ENCODE results near the gene SELENOI.
"Not testable (repeated sequence)": the region's sequence is repeated elsewhere in the genome, so short reads cannot be mapped to it uniquely, and the experiment has no call there.

Gene SELENOI

DNA sequence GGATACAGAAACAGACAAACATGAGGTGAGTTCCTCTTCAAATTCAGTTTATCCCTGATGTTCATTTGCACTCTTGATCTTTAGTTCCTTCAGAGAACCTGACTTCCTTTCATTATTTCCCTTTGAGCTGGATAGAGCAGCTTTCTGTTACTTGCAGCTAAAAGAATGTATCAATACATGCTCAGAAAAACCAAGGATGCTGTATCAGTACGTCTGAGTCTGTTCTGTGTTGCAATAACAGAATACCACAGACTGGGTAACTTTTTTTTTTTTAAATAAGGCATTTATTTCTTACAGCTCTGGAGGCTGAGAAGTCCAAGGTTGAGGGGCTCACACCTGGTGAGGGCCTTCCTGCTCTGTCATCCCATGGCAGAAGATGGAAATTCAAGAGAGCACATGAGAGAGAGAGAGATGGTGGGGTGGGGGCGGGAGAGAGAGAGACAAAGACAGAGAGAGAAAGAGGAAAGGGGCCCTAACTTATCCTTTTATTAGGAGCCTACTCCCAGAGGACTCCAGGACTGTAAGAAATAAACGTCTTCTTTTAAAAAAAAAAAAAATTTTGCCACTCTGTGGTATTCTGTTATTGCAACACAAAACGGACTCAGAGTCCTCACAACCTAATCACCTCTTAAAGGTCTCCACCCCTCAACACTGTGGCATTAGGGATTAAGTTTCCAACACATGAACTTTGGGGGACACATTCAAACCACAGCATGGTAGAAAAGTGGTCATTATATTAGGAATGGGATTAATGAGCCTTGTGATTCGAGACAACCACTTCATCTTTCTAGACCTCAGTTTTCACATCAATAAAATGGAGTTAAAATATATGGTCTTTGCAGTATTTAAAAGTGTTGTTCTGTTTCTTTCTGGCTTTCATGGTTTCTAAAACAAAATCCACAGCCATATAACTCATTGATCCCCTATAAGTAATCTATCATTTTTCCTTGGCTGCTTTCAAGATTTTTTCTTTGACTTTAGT, 18.4 kb upstream of the SELENOI start:
- DNase-seq, result no peak

DNA sequence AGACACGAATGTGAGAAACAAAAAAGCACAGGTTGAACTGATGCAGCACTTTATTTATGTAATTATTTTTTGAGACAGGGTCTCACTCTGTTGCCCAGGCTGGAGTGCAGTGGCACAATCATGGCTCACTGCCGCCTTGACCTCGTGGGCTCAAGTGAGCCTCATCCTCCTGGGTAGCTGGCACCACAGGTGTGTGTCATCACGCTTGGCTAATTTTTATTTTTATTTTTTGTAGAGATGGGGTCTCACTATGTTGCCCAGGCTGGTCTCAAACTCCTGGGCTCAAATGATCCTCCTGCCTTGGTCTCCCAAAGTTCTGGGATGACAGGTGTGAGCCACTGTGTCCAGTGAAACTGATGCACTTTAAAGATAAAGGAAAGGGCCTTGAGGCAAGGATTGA, 16.9 kb upstream of the SELENOI start:
- DNase-seq, result not testable (repeated sequence)

DNA sequence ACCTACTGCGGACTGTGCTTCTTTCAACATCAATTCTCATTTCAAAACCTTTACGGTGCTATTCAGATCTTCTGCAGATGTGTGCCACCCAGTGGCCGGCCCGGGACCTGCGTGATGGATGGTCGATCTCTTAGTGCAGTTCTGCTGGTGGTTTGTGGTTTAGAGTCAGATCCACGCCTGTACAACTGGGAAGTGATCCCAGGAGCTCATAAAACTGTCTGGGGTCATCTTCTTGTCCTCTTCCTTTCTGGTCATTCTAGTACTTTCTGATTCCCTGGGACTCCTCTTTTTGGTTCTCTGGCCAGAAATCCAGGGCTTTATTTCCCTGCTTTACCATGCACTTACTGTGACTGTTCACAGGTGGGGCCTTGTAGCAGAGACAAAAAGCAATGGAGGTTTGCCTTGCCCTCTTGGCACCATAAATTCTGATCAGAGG, 15.8 kb upstream of the SELENOI start:
- DNase-seq, result peak; percentile 81

DNA sequence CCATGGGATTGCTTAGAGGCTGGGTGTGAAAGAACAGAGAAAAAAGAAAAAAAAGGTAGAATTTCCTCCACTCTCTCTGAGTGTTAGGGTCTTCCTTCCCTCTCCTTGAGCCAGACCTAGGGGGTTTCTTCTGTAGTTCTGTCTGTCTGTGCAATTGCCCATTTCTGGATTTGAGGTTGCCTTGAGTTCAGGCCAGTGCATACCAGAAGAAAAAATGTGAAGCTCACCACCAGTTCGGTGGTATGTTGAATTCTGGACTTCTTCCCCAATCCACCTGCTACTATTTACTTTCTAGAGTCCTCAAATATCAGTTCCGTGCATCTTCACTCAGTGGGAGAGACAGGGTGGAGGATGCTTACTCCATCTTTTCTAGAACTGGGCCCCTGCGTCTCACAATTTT, 15.3 kb upstream of the SELENOI start:
- DNase-seq, result no peak

DNA sequence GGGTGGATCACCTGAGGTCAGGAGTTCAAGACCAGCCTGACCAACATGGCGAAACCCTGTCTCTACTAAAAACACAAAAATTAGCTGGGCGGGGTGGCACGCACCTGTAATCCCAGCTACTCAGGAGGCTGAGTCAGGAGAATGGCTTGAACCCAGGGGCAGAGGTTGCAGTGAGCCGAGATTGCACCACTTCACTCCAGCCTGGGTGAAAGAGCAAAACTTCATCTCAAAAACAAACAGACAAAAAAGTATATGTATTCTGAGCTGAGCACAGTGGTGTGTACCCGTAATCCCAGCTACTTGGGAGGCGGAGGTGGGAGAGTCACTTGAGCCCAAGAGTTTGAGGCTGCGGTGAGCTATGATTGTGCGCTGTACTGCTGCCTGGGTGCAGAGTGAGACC, 14.6 kb upstream of the SELENOI start:
- DNase-seq, result not testable (repeated sequence)

DNA sequence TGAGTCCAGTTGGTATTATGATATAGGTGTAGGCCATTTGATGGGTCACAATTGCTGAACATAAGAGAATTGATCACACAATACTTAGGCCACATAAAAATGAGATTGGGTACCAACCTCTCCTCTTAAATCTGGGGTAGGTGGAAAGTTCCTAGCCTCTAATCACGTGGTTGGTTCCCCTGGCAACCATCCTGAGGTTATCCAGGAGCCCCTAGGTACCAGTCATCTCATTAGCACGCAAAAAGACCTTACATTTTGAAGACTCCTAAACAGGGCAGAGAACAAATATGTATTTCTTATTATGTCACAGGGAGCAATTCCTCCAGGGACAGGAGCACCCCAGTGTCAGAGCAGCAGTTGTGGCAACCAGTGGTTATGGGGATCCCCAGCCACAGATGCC, 12.7 kb upstream of the SELENOI start:
- no peak for DNase-seq

DNA sequence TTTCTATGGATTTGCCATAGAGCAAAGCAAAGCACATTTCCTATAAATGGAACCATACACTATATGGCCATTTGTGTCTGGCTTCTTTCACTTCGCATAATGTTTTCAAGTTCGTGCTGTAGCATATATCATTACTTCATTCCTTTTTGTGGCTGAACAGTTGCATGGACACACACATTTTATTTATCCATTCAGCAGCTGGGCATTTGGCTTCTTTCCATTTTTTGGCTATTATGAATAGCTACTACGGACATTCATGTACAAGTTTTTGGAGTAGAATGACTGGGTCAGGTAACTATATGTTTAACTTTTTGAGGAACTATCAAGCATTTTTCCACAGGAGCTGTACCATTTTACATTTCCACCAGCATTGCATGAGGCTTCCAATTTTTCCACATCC, 10.7 kb upstream of the SELENOI start:
- DNase-seq, result no peak

DNA sequence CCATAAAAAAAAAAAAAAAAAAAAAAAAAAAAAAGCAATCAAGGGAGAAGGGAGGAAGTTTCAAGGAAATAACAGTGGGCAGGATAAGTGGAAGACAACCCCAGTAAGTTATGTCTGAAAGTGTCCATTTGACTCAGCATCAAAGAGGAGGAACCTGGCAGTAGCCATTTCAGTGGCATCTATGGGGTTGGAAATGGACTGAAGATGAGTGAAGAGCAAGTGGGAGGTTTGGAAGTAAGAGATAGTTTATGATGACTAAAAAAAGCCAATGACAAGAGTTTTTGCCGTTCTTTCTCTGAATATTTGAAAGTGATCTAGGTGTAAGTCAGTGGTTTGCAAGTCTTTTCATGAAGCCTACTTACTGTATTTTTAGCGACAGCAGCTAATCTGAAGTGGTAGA, 9.2 kb upstream of the SELENOI start:
- no peak for DNase-seq

DNA sequence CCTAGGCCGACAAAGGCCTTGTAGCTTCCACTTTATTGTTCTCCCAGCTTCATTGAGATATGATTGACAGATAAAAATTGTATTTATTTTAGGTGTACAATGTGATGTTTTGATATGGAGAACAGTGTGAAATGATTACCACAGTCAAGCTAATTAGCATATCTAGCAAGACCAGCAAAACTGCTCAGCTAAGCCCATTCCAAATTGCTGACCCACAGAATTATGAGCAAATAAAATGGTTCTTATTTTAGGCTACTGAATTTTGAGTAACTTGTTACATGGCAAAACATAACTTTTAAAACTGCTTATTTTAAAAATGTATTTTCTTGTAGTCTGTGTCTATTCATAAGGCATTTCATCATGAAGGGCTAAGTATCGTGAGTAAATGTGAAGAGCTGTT, 8.6 kb upstream of the SELENOI start:
- DNase-seq, result no peak

DNA sequence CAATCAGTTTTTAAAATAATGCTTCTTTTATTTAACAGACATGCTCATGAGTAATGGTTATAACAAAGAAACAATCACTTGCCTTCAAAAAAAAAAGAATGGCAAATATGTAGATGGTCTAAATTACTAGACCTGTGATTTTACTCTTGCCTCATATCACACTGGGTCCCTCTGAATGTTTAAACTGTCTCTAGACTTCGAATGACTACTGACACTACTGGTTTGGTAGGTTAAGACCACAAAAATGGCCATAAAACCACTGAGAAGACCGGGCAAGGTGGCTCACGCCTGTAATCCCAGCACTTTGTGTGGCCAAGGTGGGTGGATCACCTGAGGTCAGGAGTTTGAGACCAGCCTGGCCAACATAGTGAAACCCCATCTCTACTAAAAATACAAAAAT, 5.1 kb upstream of the SELENOI start:
- no peak for DNase-seq

DNA sequence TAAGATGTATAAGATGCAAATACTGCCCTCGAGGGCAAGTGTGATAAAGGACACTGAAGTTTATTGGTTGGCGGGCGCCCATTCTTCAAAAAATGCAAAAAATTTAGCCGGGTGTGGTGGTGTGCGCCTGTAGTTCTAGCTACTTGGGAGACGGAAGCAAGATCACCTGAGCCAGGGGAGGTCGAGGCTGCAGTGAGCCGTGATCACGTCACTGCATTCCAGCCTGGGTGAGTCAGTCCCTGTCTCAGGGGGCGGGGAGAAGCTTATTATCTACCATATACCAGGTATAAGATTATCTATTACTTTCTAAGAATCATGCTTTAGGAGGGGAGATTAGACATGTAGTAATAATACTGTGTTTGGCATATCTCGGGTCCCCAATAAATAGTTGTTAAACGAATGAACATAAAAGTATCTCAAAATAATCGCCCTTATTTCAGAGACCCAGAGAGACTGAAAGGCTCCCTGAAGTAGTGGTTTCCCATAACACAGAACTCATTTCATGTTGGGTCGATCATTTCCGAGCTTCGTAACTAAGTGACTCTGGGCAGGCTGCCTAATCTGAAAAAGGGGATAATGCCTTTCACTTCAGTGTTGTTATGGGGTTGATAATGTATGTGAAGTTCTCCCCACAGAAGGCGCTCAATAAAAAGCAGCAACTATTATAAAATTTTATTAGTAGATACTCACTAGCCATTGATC, 1.2 kb upstream of the SELENOI start:
- no peak for DNase-seq

DNA sequence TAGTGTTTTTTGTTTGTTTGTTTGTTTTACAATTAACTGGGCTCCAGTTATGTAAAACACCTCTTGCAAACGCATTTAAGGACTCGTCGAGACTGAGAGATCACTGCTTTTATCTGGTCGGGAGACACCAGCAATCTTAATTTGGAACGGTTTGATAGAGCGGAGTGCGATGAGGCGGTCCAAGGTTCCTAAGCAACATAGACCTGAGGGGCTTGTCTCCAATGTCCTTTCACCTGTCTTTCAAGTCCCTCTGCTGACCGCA, 729 bp upstream of the SELENOI start:
- DNase-seq, result no peak

DNA sequence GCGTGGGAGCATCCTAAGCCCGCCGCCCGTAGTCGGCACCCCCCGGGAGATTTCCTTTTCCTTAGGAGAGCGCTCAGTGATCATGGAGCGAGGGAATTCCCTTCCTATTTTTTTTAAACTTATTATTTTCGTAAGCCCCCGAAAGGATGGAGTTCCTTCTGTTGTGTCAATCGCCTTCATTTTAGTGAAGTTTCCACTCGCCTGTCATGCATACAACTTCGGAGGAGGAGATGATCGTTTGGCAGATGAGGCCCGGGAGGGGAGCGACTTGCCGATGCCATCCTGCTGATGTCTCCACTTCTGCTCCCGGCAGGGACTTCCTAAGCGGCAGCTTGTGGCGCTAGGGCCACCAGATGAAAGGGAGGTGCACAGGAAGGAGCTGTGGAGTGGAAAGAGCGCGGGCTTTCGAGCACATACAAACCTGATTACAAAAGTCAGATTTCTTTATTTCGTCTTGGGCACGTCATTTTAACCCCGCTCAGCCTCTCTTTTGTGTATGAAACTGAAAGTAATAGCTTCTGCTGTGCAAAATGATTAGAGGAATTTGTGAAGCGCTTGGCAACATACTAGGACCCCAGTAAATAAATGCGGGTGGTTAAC, 611 bp downstream of the SELENOI start, which contains the start of gene ADGRF3:
ADGRF3 (minus strand) TSS at position 336 of the 600 bp plus-strand sequence. CDS start 555 bp downstream, outside the sequence.
- peak; percentile 75 for DNase-seq

DNA sequence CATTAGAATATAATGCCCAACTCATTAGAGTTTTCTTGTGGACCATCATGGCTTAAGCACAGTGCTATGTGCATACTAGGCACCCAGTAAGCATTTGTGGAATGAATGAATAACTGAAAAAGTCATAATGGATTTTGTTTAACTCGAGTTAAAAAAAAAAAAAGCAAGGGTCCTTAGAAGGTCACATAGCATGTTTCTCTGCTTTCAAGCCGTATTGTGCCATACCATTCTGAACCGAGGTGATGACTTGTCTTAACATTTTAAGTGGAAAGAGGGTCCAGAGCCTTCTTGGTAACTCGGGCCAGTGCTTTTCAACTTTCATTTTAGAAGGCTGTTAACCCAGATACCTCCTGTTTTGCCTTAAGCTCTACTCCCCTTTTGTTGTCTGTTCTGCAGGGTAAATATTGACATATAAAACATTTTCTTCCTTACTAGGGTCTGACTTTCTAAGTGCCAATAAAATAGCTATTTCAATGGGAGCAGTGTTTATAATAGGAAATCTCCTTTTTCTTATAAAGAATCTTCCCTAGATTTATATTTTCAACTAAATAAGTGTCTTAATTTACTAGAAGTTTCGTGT, 1.4 kb downstream of the SELENOI start:
- DNase-seq, result peak; percentile 18

DNA sequence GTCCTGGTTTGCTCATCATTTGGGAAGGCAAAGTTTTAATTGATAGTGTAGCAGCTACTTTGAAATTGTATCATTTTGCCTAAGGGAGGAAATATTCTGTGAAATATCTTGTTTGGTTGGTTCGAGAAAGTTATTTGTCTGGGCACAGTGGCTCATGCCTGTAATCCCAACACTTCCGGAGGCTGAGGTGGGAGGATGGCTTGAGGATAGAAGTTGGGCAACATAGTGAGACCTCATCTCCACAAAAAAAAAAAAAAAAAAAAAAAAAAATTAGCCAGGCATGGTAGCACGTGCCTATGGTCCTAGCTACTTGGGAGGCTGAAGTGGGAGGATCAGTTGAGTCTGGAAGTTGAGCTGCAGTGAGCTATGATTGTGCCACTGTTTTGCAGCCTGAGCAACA, 3.7 kb downstream of the SELENOI start:
- DNase-seq, result no peak

DNA sequence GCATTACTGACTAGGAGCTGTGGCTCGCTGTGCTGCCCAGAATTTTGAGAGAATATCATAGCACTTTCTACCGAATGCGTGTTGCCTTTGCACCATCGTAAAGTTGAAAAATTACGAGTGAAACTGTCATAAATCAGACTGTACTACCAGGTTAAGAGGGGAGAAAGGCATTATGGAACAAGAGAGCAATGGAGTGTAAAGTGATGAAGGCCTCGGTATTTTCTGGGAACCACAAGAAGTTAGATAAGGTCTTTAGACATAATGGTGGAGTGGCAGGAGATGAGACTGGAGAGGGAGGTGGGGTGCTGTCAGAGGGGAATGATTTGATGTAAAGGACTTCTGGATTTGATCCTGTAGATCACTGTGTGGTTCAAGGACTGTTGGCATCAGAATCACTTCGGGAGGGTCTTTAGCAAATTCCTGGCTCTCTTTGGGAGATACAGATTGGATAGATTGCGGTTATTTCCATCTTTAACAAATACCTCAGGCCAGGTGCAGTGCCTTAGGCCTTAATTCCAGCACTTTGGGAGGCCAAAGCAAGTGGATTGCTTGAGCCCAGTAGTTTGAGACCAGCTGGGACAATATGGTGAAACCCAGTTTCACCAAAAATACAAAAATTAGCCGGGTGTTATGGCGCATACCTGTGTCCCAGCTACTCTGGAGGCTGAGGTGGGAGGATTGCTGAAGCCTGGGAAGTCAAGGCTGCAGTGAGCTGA, 5.6 kb downstream of the SELENOI start:
- no peak for DNase-seq

DNA sequence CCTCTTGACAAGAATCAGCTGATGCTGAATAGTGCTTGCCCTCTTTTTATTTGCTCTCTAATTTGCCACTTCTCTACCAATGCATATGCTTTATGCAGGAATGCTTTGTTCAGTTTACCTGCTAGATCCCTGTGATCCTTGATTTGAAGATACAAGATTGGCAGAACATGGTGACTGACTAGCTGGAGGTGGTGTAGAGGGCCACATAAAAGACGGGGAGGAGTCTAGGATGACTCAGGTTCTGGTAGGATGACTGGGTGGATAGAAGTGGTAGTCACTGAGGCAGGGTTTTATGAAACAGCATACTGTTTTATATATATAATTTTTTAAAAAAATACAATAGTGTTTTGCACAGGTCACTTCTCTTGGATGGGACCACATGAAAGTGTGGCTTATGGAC, 6.9 kb downstream of the SELENOI start:
- no peak for DNase-seq

DNA sequence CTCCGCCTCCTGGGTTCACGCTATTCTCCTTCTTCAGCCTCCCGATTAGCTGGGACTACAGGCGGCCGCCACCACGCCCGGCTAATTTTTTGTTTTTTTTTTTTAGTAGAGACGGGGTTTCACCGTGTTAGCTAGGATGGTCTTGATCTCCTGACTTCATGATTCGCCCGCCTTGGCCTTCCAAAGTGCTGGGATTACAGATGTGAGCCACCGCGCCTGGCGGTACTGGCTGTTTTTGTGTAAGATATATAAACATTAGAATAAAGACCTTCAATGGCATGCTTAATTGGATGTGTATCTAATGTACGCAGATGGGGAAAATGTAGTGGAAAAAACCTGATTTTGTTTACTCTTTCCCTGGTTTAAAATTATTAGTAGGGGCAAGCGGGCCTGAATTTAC, 8.5 kb downstream of the SELENOI start:
- DNase-seq, result not testable (repeated sequence)

DNA sequence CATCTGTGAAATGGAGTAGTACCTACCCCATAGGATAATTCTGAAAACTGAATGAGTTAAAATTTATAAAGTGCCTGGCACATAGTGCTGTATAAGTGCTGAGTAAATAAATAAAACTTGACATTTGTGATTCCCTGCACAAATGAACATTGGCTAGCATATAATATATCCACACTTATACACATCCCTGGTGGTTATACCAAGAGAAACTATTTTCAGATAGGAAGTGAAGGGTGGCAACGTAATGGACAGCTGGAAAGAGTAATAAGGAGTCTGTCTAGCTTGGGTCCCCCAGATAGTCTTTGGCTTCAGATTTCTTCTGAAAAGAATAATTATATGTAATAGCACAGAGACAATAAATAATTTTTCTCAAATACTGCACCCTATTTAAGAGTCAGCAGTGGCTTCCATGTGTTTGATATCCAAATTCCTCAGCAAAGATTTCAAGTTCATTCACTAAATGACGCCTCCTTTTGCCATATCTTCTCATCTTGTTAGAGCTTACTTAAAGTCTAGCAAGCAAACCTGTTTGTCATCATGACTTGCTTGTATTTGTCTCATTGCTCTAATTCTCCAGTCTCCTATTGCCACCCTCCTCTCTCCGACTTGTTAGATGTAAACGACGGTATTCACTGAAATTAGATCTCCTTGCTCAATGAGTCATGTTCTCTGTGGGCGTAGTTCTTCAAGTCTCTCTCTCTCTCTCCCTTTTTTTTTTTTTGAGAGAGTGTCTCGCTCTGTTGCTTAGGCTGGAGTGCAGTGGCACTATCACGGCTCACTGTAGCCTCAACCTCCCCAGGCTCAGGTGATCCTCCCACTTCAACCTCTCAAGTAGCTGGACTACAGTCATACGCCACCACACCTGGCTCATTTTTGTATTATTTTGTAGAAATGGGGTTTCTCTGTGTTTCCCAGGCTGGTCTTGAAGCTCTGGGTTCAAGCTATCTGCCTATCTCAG, 9.4 kb downstream of the SELENOI start:
- DNase-seq, result no peak

DNA sequence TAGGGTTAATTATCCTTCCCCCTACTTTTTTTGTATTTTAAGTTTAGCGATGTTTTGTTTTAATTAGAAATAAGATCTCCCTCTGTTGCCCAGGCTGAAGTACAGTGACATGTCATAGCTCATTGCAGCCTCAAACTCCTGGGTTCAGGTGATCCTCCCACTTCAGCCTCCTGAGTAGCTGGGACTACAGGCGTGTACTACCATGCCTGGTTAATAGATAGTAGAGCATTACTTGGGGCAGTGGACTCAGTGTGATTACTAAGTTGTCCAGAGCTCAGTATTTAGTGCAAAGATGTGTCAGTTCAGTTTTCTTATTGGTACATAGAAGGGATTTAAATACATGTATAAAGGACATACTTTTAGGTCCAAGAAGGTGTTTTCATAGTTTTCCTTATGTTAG, 10.2 kb downstream of the SELENOI start:
- no peak for DNase-seq

DNA sequence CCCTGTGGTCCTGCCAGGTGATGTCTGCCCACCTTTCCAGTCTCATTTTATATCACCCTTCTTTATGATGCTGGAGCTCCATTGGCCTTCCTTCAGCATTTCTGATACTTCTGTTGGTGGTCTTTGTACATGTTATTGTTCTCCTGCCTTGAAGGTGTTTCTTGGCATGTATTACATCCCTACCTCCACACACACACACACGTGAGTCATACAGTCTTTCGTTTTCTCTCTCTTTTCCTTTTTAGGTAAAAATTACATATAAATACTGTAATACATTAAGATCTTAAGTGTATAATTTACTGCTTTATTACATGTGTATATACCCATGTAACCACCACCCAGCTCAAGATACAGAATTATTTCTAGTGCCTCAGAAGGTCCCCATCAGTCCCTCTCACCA, 10.8 kb downstream of the SELENOI start:
- no peak for DNase-seq

Data from CD4-positive, alpha-beta T cell treated with Interleukin-17A for 1 hour (primary cell).